Measurements from ENCODE around the gene AP3B2. TPM values are rescaled to one million over a fixed set of nuclear protein-coding genes. Genes with fewer than 3 reads are reported as not detected.

AP3B2 gene
- total RNA-seq, 1 donor from 2014 or later = 3.8 TPM

DNA sequence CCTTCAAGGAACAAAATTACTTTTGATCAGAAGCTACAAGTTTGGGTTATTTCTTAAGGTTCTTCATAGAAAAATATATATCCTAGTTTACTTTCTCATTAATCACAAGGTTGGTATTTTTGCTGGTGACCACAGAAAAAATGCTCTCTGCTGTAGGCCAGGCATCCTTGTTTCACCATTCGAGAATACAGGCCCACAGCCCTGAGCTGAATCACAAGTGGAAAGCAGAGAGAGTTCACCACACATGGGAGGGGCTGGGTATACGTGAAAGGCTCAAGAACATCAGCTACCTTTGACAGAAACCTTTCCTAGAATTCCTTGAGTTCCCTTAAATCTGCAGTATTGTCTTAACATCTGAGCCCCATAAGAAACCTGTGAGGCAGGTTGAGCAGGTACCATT, 85.7 kb downstream of the AP3B2 start:
- no peaks in the 10 kb centered on the region for H3K36me3 ChIP-seq
- intact Hi-C loops (cut with DNase I) = no loop called here
- H3K27me3 ChIP-seq = no peaks in the 10 kb centered on the region
- H3K9me3 ChIP-seq = no peaks in the 10 kb centered on the region
- no peak overlapping the region for H3K4me3 ChIP-seq
- DNase-seq (no peak), ATAC-seq (no peak)
- H3K4me1 ChIP-seq = no peaks in the 10 kb centered on the region
- no peak overlapping the region for H3K27ac ChIP-seq
- TF ChIP-seq, protein P1, sequence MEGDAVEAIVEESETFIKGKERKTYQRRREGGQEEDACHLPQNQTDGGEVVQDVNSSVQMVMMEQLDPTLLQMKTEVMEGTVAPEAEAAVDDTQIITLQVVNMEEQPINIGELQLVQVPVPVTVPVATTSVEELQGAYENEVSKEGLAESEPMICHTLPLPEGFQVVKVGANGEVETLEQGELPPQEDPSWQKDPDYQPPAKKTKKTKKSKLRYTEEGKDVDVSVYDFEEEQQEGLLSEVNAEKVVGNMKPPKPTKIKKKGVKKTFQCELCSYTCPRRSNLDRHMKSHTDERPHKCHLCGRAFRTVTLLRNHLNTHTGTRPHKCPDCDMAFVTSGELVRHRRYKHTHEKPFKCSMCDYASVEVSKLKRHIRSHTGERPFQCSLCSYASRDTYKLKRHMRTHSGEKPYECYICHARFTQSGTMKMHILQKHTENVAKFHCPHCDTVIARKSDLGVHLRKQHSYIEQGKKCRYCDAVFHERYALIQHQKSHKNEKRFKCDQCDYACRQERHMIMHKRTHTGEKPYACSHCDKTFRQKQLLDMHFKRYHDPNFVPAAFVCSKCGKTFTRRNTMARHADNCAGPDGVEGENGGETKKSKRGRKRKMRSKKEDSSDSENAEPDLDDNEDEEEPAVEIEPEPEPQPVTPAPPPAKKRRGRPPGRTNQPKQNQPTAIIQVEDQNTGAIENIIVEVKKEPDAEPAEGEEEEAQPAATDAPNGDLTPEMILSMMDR (IDR thresholded peaks at IDR 0.05) = no peak

DNA sequence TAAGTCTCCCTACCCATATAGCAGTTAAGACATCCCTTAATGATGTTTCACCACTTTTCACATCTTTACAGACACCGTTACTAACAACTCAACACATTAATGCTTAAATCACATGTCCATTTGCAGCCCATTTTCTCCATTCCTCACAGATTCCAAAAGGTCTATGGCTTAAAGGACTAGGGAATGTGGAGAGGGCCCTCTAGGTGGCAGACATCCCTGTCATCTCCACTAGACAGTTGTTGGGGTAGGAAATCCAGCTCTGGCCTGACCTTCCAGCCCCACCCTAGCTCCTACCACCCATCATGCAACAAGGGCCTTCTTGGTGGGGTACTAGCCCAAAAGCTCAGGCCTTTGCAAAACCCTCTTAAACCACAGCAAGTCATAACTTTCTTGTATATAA, 87.7 kb downstream of the AP3B2 start:
- no peaks in the 10 kb centered on the region for H3K36me3 ChIP-seq
- intact Hi-C loops (cut with DNase I) = no loop called here
- H3K27ac ChIP-seq = no peak overlapping the region
- no peak for DNase-seq
- ATAC-seq = no peak
- TF ChIP-seq, protein P1 (IDR thresholded peaks at IDR 0.05) = no peak
- no peak overlapping the region for H3K4me3 ChIP-seq
- H3K4me1 ChIP-seq = no peaks in the 10 kb centered on the region
- H3K9me3 ChIP-seq = no peaks in the 10 kb centered on the region
- no peaks in the 10 kb centered on the region for H3K27me3 ChIP-seq

DNA sequence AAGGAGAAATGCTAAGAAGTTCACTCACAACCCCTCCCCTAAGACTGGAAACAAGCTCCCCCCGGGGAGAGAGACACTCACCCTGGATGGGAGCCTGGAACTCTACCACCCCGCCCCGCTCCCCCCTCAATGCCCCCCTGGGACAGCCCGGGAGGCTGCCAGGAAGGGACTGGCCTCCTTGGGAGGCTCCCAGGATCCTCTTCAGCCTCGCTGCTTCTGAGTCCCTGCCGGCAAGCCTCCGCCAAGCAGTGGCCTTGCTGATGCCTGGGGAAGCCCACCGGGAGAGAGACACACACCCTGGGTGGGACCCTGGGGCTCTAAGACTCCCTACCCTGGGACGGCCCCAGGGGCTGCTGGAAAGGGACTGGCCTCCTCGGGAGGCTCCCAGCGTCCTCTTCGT, 95.9 kb downstream of the AP3B2 start:
- intact Hi-C loops (cut with DNase I) = no loop called here
- TF ChIP-seq, protein P1 (IDR thresholded peaks at IDR 0.05) = no peak
- DNase-seq (no peak), ATAC-seq (peak; percentile 26)
- Histone ChIP-seq H3K9me3 (no peaks in the 10 kb centered on the region), H3K4me3 (no peak overlapping the region), H3K36me3 (no peaks in the 10 kb centered on the region), H3K27ac (no peak overlapping the region), H3K4me1 (no peaks in the 10 kb centered on the region), H3K27me3 (no peaks in the 10 kb centered on the region)

DNA sequence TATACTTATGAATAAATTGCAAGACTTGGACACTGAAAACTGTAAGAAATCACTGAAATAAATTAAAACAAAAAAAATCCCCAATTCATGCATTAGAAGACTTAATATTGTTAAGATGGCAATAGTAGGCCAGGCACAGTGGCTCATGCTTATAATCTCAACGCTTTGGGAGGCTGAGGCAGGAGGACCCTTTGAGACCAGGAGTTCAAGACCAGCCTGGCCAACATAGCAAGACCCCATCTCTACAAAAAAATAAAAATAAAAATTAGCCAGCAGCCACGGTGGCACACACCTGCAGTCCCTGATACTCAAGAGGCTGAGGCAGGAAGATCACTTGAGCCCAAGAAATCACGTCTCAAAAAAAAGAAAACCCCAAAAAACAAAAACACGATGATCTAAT, 98.3 kb downstream of the AP3B2 start:
- no peaks in the 10 kb centered on the region for H3K9me3 ChIP-seq
- no peaks in the 10 kb centered on the region for H3K36me3 ChIP-seq
- H3K27ac ChIP-seq = no peak overlapping the region
- no peak for ATAC-seq
- TF ChIP-seq, protein P1 (IDR thresholded peaks at IDR 0.05) = no peak
- DNase-seq = no peak
- H3K4me3 ChIP-seq = no peak overlapping the region
- intact Hi-C loops (cut with DNase I) = no loop called here
- H3K27me3 ChIP-seq = no peaks in the 10 kb centered on the region
- H3K4me1 ChIP-seq = no peaks in the 10 kb centered on the region

Other genes with a start within 250 kb of the AP3B2 start
- 1,176 TPM for gene RPS17, start 169.4 kb downstream of the AP3B2 start, total RNA-seq
- gene CPEB1, start 62.5 kb downstream of the AP3B2 start, total RNA-seq = 2.5 TPM
- not detected for gene FSD2, start 96.2 kb upstream of the AP3B2 start, total RNA-seq
- 13.1 TPM for gene WHAMM, start 99.8 kb upstream of the AP3B2 start, total RNA-seq
- 16.4 TPM for gene HOMER2, start 242.8 kb upstream of the AP3B2 start, total RNA-seq

Measured in upper lobe of right lung (tissue), 1 donor.